Daoy (cell line): ENCODE measurements around the gene HOMER1. TPM values are rescaled to one million over a fixed set of nuclear protein-coding genes. Genes with fewer than 3 reads are reported as not detected.
"Not testable (repeated sequence)": the region's sequence is repeated elsewhere in the genome, so short reads cannot be mapped to it uniquely, and the experiment has no call there.

ENCODE experiments used
- DNase-seq: peaks from one replicate; pipeline ENCODE4 v3.0.0-alpha.2; 2015; ENCODE audit warnings: low read depth
- total RNA-seq: library from RNA; depleted of rRNA; stranded (reverse); fragments of >200 nt; shearing (Covaris generic); gene quantifications from 2 replicates; pipeline ENCODE4 v1.2.3, GENCODE V29; 2014

The HOMER1 gene
- total RNA-seq, 1 experiment from 2014 or later, result 12.2 TPM

DNA sequence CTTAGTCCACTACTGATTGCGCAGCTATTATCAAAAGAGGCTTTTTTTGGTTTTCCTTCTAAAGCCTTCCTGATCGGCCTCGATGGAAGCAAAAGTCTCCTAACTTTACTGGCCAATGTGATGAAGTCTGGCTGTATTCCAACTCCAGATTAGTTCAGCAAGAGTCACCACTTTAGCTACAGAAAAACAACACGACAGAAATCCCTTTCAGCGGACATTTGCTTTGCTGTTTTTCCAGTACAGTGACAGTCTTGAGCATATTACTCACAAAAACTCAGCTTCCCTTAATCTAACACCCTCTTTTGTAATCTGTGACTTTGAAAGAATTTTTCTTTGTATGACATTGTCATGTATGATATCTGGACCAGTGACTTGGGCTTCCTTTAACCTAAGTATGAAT, 95.7 kb downstream of the HOMER1 start:
- DNase-seq, result no peak

GRCh38 chr5:79417495-79417894, 96.4 kb downstream of the HOMER1 start:
- DNase-seq, result no peak

DNA sequence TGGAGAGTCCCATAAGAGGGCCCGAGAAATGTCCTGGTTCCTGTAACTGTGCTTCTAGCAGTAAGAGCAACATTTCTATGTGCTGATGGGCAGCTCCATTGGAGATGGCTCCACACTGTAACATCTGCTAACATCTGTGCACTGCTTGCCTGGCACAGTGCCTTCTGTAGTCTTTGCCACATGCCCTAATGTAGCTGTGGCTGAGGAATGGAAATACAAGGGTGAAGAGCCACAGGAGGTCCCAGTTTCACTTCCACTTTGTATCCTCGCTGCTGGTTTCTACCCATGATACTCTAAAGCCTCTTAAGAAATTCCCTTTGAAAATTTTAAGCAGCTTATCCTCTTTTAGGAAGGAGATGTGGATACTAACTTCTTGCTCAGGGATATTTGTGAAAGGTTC, 97.4 kb downstream of the HOMER1 start:
- no peak for DNase-seq

DNA sequence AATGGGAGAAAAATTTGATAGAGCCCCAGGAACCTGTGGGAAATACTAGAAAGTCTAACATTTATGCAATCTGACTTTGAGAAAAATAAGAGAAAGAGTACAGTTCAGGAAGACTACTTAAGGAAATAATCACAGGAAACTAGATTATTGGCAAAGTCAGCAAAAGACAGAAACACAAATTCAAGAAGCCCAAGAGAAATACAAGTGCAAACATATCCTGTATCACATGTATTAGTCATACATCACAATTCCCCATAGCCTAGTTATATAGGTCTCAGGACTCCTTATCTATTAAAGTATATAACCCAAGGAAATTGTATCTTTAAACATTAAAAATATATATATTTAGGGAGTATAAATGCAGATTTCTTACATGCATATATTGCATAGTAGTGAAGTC, 100.8 kb downstream of the HOMER1 start:
- DNase-seq, result no peak

- no peak for DNase-seq
Measured at GRCh38 chr5:79408028-79408427, 105.9 kb downstream of the HOMER1 start.

GRCh38 chr5:79407591-79407990, 106.3 kb downstream of the HOMER1 start:
- no peak for DNase-seq

- DNase-seq, result no peak
Measured at GRCh38 chr5:79401216-79401615, 112.7 kb downstream of the HOMER1 start.

- DNase-seq, result no peak
Measured at GRCh38 chr5:79399046-79399445, 114.9 kb downstream of the HOMER1 start.

- no peak for DNase-seq
Measured at GRCh38 chr5:79397080-79397479, 116.9 kb downstream of the HOMER1 start.

DNA sequence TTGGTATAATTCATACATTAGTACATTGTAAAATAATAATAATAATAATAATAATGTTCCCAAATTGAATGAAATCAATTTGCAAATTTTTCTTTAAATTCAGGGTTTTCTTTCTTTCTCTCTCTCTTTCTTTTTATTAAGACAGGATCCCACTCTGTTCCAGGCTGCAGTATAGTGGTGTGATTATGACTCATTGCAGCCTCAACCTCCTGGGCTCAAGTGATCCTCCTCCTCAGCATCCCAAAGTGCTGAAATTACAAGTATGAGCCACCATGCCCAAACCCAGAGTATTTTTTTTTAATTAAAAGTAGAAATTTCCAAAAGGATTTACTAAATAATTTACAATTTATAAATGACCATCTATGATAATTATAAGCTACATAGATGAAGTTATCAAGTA, 117.7 kb downstream of the HOMER1 start:
- DNase-seq, result peak; percentile 9

GRCh38 chr5:79395296-79395695, 118.6 kb downstream of the HOMER1 start:
- DNase-seq, result no peak

DNA sequence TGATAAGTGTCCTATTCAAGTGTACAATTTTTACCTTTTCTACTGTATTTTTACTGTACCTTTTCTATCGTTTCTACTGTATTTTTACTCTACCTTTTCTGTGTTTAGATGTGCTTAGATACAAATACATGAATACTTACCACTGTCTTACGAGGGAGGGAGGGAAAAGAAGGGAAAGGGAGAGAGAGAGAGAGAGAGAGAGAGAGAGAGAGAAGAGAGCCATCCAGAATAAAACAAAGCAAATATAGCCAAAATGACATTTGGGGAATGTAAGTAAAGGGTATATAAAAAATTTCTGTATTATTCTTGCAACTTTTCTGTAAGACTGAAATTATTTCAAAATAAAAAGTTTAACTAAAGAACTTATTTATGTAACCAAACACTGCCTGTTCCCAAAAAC, 121.2 kb downstream of the HOMER1 start:
- DNase-seq, result no peak

GRCh38 chr5:79386679-79387078, 127.3 kb downstream of the HOMER1 start:
- DNase-seq, result no peak

DNA sequence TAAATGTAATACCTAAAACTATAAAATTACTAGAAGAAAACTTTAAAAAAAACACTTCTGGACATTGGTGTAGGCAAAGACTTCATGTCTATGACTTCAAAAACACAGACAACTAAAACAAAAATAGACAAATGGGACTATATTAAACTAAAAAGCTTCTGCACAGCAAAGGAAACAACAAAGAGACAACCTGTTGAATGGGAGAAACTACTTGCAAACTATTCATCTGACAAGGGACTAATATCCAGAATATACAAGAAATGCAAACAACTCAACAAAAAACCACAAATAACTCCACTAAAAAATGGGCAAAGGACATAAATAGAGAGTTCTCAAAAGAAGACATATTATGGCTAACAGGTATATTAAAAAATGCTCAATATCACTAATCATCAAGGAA, 128.8 kb downstream of the HOMER1 start:
- not testable (repeated sequence) for DNase-seq

DNA sequence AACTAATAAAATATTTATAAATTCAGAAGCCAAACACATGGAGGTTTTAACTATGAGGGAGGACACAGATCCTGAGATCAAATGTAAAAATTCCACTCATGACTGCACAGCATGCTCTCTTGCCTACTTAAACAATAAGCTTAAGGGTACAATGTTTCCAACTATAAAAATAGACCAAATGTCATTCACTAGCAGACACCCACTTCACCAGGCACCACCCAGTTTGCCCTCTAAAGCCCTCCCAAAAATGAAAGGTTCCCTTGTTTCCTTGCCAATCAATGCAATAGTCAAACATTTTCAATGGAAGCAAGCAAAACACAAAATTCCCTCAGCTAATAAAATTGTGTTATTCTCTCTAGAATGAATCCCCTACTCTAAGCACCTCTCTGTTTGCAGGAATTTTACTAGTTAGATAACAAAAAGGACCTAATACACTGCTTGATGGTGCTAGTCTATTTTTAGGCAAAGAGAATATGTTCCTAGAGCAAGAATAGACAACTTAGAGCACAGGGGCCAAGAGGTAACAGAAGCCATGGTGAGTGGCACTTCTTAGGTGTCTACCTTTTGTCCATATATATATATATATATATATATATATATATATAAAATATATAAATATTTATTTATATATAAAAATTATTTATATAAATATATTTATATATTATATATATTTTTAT, 135.3 kb downstream of the HOMER1 start:
- DNase-seq, result no peak

DNA sequence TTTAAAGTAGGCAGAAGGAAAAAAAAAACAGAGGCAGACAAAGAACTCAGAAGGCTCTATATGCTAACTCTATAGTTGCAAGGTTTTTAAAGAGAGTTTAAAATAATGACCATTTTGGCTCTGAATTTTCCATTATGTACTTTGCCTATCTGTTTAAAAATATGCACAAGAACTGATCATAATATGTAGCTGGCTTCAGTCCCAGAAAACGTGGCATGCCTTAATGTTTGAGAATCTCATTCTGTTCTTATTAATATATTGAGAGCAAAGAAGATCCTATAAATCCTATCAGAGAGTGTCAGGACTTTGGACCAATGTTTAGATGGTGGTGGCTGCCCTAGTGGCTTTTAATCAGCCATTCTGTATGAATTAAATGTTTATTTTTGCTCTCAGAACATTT, 156.5 kb downstream of the HOMER1 start:
- no peak for DNase-seq

DNA sequence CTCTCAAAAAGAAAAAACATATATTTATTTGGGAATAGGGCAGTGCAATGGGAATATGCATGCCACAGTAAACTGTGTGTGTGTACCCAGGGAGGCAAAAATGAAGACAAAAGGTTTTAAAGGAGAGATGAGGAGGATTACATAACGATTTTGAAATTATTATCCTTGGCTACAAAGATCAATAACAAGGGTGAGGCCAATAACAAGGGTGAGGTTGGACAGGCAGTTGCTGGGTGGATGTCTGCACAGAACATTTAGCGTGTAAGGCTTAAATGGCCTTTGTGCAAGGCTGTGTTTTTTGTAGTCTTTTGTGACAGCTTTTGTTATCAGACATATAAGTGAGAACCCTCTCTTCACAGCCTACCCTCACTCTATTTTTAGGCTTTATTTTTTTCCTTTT, 164.1 kb downstream of the HOMER1 start:
- DNase-seq, result no peak

- DNase-seq, result no peak
Measured at GRCh38 chr5:79349047-79349446, 164.9 kb downstream of the HOMER1 start.

DNA sequence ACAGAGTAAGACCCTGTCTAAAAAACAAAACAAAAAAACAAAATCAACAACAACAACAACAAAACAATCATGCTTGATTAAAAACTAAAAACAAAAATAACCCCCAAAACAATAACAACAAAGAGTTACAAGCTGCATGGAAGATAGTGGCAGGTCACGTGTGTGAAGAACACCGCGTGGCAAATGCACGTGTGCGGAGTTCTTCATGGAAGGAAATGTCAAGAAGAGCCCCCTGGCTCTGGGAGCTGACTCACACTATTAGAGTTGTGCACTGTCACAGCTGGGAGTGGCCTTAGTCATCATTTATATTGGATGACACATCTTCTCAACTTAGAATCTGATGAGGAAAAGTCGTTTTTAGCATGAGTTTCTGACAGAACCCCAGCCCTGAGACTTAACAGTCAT, 167.5 kb downstream of the HOMER1 start:
- DNase-seq, result peak; percentile 81

DNA sequence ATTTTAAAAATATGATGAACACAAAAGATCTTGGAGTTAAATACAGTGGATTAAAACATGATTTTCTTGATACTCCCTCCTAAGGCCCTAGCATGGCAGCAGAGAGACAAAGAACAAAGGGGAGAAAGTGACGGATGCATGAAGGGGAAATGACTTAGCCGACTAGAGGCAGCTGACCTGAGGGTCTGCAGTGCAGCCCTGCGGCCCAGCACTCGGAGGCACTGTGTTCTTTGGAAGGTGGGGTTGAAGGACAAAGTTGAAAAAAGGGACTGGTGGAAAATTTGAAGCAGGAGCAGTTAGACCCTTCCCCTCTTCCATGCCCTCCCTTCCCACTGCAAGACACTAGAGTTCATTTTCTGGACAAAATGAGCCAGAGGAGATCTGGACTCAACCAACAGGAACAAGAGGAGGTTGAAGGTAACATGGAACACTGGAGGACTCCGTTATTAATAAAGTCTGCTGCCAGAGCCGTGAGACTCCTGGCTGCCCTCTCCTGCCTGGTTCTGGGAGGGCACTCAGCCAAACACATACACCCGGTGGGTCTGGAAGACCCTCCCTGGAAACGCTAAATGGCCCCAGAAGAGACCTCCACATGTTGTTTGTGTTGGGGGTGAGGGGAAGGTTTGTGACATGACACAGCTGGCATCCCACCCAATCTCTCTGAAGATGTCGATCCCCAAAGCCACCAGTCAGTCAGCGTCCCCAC, 179.9 kb downstream of the HOMER1 start:
- DNase-seq, result no peak

- DNase-seq, result no peak
Measured at GRCh38 chr5:79330071-79330470, 183.9 kb downstream of the HOMER1 start.

- DNase-seq, result no peak
Measured at GRCh38 chr5:79329453-79329852, 184.5 kb downstream of the HOMER1 start.
